Left ventricle myocardium inferior (tissue), 1 donor: Measurements from ENCODE around the gene FAIM. TPM values are rescaled to one million over a fixed set of nuclear protein-coding genes. Genes with fewer than 3 reads are reported as not detected.

Experiments
- DNase-seq: peaks from one replicate; pipeline ENCODE4 v3.0.0-alpha.2; 2020
- H3K27ac ChIP-seq: fragments of 200-600 bp; replicated peaks from 2 replicates; pipeline ENCODE4 v1.8.0; 2021
- H3K27me3 ChIP-seq: fragments of 200-600 bp; 2 replicates; pipeline ENCODE4 v1.8.0; 2021; ENCODE audit warnings: low read depth
- H3K36me3 ChIP-seq: fragments of 200-600 bp; 2 replicates; pipeline ENCODE4 v1.8.0; 2021
- H3K4me1 ChIP-seq: fragments of 200-600 bp; 2 replicates; pipeline ENCODE4 v1.8.0; 2021
- H3K4me3 ChIP-seq: fragments of 200-600 bp; 2 replicates; pipeline ENCODE4 v1.8.0; 2021; ENCODE audit warnings: mild to moderate bottlenecking, moderate library complexity
- H3K9me3 ChIP-seq: fragments of 200-600 bp; replicated peaks from 2 replicates; pipeline ENCODE4 v1.8.0; 2021
- intact Hi-C: fragments of 100-400 bp; cut with micrococcal nuclease; formaldehyde crosslinking; loops from one replicate; pipeline ENCODE4 v1.11.0; 2022
- total RNA-seq: library from RNA; stranded (reverse); fragmentation: NEBNext Ultra II Directional; extraction: Animal tissue kit (Norgen Biotek cat#: 25700); gene quantifications from one replicate; pipeline ENCODE4 v1.2.1, GENCODE V29; 2021
- TF ChIP-seq, protein P1 (sequence below): fragments of 200-600 bp; IDR thresholded peaks from 2 replicates; pipeline ENCODE4 v1.8.0; 2021; ENCODE audit warnings: antibody characterized with exemption, mild to moderate bottlenecking, borderline replicate concordance
- donor health status: DM: no; HTN: yes; CAD: no; lungs with severe emphysema.

Gene FAIM
- total RNA-seq, 1 donor from 2014 or later, result 3.1 TPM

DNA sequence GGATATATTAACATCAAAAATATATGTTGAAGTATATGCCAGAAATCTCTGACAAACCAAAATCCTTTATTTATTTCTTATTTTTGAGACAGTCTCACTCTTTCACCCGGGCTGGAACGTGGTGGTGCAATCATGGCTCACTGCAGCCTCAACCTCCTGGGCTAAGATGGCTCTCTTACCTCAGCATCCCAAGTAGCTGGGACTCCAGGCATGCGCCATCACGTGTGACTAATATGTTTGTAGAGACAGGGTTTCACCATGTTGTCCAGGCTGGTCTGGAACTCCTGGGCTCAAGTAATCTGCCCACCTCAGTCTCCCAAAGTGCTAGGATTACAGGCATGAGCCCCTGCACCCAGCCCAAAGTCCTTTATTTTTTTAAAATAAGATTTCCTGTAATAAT, 11.9 kb downstream of the FAIM start:
- intact Hi-C loops, result no loop called here
- no peaks in the 10 kb centered on the region for H3K36me3 ChIP-seq
- H3K4me3 ChIP-seq, result no peak overlapping the region
- H3K4me1 ChIP-seq, result no peaks in the 10 kb centered on the region
- DNase-seq, result no peak
- H3K27me3 ChIP-seq, result no peaks in the 10 kb centered on the region
- H3K27ac ChIP-seq, result no peak overlapping the region
- no peaks in the 10 kb centered on the region for H3K9me3 ChIP-seq
- TF ChIP-seq, protein P1, sequence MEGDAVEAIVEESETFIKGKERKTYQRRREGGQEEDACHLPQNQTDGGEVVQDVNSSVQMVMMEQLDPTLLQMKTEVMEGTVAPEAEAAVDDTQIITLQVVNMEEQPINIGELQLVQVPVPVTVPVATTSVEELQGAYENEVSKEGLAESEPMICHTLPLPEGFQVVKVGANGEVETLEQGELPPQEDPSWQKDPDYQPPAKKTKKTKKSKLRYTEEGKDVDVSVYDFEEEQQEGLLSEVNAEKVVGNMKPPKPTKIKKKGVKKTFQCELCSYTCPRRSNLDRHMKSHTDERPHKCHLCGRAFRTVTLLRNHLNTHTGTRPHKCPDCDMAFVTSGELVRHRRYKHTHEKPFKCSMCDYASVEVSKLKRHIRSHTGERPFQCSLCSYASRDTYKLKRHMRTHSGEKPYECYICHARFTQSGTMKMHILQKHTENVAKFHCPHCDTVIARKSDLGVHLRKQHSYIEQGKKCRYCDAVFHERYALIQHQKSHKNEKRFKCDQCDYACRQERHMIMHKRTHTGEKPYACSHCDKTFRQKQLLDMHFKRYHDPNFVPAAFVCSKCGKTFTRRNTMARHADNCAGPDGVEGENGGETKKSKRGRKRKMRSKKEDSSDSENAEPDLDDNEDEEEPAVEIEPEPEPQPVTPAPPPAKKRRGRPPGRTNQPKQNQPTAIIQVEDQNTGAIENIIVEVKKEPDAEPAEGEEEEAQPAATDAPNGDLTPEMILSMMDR, result no peak

DNA sequence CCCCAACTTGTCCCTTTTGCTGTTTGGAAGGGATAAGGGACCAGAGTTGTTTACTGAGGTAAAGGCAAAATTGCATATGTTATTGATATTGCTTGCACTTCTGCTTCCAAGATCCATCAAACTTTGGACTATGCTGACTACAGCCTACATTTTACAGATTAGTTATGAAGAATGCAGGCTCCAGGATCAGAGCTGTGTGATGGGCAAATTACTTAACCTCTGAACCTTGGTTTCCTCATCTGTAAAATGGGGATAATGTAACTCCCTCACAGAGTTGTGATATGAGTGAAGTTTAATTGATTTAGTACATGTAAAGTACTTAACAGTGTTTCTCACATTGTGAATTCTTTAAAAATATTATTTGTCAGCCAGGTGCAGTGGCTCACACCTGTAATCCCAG, 15.9 kb downstream of the FAIM start:
- Histone ChIP-seq H3K36me3 (peaks cover 6% of the 10 kb centered on the region), H3K9me3 (no peaks in the 10 kb centered on the region), H3K4me1 (no peaks in the 10 kb centered on the region), H3K27ac (no peak overlapping the region), H3K4me3 (no peak overlapping the region), H3K27me3 (no peaks in the 10 kb centered on the region)
- intact Hi-C loops, result no loop called here
- no peak for DNase-seq
- TF ChIP-seq, protein P1, result no peak

DNA sequence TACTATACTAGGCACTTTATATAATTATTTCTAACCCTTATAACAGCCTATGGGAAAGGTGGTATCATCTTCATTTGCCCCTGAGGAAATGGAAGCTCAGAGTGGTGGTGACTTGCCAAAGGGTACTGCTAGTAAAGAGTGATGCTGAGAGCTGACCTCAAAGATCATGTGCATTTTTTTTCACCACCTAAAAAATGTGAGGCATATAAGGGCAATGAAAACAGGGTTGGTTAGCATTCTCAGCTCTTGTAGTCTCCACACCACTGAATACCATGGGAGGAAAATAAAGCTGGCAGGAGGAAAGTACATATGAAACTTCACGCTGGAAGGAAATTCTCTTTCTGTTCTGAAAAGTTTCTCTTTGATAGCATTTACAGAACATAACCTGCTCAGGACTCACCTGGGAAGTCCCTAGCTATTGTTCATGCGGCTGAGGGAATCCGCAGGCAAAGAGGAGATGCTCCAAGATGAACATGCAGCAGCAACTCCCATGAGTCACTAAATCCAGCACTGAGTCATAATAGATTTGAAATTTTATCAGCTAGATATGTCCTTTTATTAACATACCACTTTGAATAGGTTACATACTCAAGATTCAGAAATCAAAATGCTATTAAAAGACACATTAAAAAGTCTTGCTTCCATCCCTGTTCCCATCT, 17.3 kb downstream of the FAIM start:
- intact Hi-C loops, result no loop called here
- TF ChIP-seq, protein P1, result no peak
- H3K27me3 ChIP-seq, result no peaks in the 10 kb centered on the region

DNA sequence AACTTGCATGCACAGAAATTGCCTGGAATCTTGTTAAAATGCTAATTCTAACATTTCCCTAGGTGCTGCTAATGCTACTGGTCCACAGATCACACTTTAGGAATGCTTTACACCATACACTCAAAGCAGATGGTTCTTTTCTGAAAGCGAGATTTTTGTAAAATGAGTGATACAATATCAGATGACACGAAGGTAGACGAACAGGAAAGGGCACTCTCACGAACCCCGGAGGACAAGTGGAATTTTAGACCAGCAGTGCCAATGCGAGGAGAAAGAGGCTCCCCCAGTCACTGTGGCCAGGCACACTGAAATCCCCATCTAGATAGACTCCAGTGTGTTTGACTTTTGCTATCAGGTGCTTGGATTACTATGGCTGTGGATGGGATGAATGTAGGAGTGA, 21.0 kb downstream of the FAIM start:
- Histone ChIP-seq H3K27me3 (no peaks in the 10 kb centered on the region), H3K27ac (no peak overlapping the region), H3K36me3 (peaks cover 31% of the 10 kb centered on the region), H3K9me3 (no peaks in the 10 kb centered on the region), H3K4me3 (no peak overlapping the region), H3K4me1 (no peaks in the 10 kb centered on the region)
- intact Hi-C loops, result no loop called here
- TF ChIP-seq, protein P1, result no peak
- DNase-seq, result no peak

More for the DNA sequence above, 17.3 kb downstream of the FAIM start:
- no peaks in the 10 kb centered on the region for H3K4me1 ChIP-seq
- H3K4me3 ChIP-seq, result no peak overlapping the region
- H3K9me3 ChIP-seq, result no peaks in the 10 kb centered on the region
- no peak for DNase-seq
- H3K36me3 ChIP-seq, result peaks cover 15% of the 10 kb centered on the region
- no peak overlapping the region for H3K27ac ChIP-seq

DNA sequence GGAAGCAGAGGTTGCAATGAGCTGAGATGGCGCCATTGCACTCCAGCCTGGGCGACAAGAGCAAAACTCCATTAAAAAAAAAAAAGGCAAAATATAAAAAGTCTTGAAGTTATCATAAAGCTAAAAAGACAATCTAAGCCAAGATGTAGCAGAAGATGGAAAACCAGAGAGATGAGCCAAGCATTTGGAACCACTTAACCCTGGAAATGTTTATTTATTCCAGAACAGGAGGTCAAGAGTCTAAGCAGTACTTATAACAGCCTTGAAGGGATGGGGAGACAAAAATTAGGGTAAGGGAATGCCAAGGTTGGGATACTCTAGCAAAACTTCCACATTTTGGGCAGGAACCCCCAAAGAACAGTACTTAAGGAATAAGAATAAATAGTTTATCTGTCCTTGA, 30.1 kb downstream of the FAIM start:
- H3K4me3 ChIP-seq, result no peak overlapping the region
- peaks cover 6% of the 10 kb centered on the region for H3K36me3 ChIP-seq
- H3K9me3 ChIP-seq, result peaks cover 39% of the 10 kb centered on the region
- no peak overlapping the region for H3K27ac ChIP-seq
- no peaks in the 10 kb centered on the region for H3K4me1 ChIP-seq
- no peaks in the 10 kb centered on the region for H3K27me3 ChIP-seq
- intact Hi-C loops, result no loop called here
- TF ChIP-seq, protein P1, result no peak
- no peak for DNase-seq
